EH (cell line): ENCODE data around the gene CCND1.

ENCODE experiments used
- DNase-seq: peaks from one replicate; pipeline ENCODE4 v3.0.0-alpha.2; 2015; ENCODE audit warnings: low read depth

CCND1 gene

DNA sequence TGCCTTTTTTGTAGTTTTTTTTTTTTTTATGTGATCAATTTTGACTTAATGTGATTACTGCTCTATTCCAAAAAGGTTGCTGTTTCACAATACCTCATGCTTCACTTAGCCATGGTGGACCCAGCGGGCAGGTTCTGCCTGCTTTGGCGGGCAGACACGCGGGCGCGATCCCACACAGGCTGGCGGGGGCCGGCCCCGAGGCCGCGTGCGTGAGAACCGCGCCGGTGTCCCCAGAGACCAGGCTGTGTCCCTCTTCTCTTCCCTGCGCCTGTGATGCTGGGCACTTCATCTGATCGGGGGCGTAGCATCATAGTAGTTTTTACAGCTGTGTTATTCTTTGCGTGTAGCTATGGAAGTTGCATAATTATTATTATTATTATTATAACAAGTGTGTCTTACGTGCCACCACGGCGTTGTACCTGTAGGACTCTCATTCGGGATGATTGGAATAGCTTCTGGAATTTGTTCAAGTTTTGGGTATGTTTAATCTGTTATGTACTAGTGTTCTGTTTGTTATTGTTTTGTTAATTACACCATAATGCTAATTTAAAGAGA is 12.5 kb downstream of the CCND1 start:
- DNase-seq, result no peak

- no peak for DNase-seq
Observed at GRCh38 chr11:69654001-69654659, 13.2 kb downstream of the CCND1 start.

DNA sequence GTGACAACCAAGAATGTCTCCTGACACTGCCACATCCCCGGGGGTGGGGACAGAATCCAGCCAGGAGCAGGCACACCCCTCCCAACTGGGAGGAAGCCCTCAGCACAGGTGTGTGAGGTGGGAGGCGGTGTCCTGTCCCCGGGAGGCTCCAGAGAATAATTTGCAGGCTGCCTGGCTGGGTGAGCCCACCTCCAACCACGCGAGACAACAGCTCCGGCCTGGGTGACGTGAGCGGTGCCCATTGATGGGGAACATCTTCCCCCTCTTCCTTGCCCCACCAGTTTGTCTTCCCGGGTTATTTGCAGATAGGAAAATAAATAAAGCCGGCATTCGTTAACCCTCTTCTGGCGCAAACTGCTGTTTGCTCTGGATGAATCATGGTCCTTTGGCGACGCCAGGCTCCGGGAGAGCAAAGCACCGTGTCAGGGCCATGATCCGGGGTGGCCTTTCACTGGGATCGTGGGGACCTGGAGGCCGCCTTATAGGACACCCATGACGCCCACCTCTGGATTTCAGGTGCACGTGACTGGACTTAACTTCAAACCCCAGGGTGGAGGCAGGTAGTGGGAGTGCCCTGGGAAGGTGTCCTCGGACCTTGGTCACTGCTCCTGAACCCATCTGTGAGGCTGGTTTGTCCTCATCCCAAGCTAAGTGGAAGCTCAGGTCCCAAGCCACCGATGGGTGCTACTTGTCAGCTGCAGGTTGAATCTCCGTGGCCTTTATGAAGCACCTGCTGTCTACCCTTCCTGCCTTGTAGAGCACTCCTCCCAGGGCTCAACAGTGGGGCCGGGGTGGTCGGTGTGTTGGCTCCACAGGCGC is 13.9 kb downstream of the CCND1 start:
- DNase-seq, result peak; percentile 55

GRCh38 chr11:69655479-69656428 is 14.8 kb downstream of the CCND1 start:
- peak; percentile 36 for DNase-seq

GRCh38 chr11:69656536-69657455 is 15.8 kb downstream of the CCND1 start:
- no peak for DNase-seq

GRCh38 chr11:69657456-69657910 is 16.5 kb downstream of the CCND1 start:
- no peak for DNase-seq

DNA sequence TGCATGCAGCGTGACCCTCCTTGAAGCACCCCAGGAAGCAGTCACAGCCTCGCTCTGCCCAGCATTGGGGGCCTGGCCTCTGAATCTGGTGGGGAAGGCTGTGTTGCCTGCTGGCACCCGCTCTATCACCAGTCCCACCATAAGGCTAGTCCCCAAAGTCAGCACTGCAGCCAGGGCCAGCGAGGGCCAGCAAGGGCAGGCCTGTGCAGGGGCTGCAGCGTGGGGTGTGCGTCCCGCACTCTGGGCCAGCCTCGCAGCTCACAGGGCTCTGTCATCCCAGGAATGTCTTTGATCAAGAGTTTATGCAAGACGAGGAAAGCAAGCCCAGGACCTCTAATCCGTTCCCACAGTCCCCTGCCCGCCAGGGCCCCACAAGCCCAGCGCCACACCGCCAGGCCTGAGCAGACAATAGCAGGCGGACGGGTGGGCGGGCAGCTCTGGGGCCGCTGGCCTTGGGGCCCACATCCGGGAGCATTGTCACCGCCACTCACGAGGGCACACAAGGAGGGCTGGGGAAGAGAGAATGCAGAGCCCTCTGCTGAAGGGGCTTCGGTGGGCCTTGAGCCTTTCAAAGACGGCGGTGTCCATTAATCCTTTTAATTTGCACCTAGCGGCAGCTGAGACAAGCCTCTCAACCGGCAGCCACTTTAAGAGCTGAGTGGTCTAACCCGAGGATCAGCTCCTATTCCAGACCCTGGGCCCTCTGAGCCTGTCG is 17.1 kb downstream of the CCND1 start:
- no peak for DNase-seq

GRCh38 chr11:69658626-69659450 is 17.9 kb downstream of the CCND1 start:
- DNase-seq, result no peak

DNA sequence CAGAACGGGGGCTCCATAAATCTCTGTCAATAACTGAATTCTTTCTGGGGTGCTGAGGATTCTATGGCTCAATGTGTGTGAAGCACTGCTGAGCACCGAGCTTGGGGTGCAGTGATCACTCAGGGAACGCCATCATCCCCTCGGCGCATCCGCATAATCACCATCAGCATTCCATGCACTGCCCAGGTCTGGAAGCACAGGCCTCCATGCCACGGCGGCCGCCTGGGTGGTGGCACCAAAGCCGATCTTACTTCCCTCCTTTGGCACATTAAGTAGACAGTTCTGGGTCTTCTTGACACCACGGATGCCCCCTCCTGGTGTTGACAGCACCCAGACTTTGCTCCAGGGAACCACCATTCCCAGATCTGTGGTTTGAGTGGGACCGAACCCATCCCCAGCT is 18.6 kb downstream of the CCND1 start:
- DNase-seq, result no peak

DNA sequence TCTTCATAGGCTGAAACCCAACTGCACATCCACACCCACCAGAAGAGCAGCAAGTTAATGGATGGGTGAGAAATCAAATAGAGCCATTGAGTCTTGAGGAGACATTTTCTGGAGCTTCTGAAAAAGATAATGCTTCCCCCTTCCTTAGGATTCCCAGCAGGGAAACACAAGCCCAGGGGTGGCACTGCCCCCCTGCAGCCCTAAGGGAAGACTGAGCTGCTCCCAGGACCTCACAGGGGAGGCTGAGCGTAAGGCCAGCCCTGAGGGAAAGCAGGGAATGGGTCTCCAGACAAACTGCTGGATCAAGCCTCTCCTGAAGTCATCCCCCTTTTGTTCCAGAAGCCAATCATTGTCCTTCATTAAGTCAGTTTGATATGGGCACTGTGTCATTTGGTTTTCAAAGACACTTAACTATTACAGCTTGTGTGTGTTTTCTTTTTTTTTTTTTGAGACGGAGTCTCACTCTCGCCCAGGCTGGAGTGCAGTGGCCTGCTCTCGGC is 19.1 kb downstream of the CCND1 start:
- no peak for DNase-seq

GRCh38 chr11:69661413-69661715 is 20.4 kb downstream of the CCND1 start:
- DNase-seq, result no peak

GRCh38 chr11:69662021-69662698 is 21.2 kb downstream of the CCND1 start:
- DNase-seq, result no peak

GRCh38 chr11:69662806-69663205 is 21.9 kb downstream of the CCND1 start:
- DNase-seq, result no peak

GRCh38 chr11:69663326-69663725 is 22.4 kb downstream of the CCND1 start:
- DNase-seq, result no peak

DNA sequence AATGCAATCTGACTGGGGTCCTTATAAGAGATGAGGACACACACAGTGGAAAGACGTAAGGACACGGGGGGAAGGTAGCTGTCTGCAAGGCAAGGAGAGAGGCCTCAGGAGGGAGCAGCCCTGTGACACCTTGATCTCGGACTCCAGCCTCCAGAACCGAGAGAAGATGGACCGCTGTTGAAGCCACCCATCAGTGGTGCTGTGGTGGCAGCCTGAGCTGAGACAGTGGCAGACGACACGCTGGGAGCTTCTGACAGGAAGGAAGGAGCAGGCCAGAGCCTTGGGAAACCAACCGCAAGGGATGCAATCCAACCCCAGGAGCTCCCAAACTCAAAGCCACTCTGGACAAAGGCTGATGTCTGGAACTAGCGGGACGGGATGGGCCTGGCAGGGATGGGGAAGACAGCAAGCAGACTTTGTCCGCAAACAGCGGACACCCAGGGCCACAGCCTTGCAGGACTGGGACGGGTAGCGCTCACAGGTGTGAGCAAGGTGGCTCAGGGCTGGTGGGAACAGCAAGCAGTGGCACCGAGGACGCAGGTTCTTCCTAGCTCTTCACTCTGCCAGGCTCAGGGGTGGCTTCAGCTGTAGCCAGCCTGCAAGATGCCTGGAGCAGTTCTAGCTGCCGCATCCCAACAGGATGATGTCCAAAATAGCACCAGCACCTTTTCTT is 23.3 kb downstream of the CCND1 start:
- no peak for DNase-seq

GRCh38 chr11:69664901-69665300 is 23.9 kb downstream of the CCND1 start:
- no peak for DNase-seq

DNA sequence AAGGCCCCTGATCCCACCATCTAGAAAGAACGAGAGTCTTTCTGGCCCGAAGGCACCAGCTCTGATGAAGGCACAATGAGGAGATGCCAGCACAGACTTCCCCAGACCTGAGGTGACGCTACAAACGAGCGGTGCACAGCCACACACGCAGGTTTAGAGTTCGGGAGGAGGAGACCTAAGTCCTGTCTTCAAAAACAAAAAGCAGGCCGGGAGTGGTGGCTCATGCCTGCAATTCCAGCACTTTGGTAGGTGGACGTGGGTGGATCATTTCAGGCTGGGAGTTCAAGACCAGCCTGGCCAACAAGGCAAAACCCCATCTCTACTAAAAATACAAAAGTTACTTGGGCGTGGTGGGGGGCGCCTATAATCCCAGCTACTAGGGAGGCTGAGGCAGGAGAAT is 24.7 kb downstream of the CCND1 start:
- no peak for DNase-seq

- no peak for DNase-seq
Observed at GRCh38 chr11:69666261-69666660, 25.3 kb downstream of the CCND1 start.
